GM19372 (cell line): ENCODE results near the gene TSPAN1.

Source experiments
- ATAC-seq: cut with Tn5 transposase; IDR thresholded peaks from one replicate; pipeline ENCODE4 v1.9.1; 2021; ENCODE audit warnings: mild to moderate bottlenecking, low read depth, moderate library complexity; ENCODE audit not compliant: unreplicated experiment

Gene TSPAN1, protein sequence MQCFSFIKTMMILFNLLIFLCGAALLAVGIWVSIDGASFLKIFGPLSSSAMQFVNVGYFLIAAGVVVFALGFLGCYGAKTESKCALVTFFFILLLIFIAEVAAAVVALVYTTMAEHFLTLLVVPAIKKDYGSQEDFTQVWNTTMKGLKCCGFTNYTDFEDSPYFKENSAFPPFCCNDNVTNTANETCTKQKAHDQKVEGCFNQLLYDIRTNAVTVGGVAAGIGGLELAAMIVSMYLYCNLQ

DNA sequence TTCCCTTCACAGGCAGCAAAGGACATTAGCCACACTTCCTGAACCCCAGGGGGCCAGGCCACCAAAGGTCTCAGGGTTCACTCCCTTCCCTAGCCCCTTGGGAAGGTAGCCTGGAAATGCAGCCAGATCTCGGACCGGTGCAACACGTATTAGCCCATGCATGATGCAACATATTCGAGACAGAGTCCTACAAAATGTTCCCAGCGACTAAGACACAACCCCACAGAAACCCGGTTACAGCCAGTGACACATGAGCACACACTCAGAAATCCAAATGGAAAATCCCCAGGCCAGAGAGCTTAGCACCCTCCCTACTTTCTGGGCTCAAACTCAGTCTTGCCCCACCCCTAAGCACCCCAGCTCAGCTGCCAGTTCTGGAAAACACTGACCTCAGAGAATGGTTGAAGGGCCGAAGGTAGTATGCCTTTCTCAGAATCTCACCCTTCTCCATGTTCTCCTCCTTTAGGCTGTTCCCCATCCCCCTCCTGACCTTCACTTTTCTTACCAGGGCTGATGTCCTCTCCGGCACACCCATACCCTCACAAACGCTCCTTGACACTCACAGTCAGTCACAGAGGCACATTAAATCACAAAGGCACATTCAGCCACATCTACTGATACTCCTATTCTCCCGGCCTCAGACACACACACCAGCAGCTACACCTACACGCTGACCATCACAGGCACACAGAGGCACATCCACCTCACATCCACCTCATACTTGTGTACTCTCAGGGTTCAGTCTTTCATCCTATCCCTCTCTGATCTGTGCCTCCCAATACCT is at the start of gene TSPAN1:
Gene TSPAN1 (plus strand): TSS at position 640 of the 784 bp plus-strand sequence. CDS start 6,021 bp downstream, outside the sequence.
- no peak for ATAC-seq

DNA sequence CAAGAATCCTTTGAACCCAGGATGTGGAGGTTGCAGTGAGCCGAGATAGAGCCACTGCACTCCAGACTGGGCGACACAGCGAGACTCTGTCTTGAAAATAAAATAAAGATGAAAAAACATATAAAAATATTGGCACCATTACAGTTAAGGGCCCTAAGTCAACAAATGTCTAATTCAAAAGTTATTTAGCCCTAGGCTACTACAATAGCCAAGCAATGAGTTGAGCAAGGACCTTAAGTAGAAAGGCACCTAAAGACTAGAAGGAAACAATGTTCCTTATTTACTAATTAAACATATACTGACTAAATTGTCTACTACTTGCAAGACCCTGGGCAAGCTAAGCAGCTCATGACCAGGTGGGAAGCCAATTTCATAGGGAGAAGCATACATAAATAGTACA is 46.5 kb upstream of the TSPAN1 start:
- no peak for ATAC-seq

DNA sequence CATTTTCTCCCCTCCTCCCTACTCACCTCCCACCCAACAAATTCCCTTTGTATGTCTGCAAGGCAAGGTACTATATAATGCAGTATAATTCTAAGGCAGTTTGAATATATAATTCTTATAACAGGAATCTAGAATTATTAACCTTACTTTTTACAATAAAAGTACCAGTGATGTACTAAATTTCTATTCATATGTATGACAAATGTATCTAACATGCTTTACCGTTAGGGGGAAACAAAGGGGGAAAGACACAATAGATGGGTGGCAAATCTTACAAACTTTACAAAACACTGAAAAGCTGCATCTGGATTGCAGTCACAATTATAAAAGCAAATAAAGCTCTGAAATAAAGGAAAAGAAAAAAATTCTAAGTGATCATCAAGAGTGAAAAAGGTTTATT is 44.8 kb upstream of the TSPAN1 start:
- ATAC-seq = no peak

DNA sequence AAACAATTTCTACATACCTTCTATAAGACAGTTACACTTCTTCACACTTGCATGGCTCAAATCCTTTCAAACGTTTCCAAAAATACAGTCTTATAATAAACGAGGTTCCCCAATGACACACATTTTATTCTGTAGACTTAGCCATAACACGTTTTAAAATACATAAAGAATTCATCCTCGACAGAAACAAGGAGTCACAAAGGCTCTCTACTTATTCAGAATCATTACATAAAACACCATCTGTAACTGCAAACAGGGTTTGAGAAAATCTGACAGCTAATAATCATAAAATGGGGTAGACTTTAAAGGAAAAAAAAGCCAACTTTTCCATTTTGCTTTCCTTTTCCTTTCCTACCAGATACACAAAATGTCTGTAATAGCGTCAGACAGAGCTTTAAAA is 44.3 kb upstream of the TSPAN1 start:
- no peak for ATAC-seq

DNA sequence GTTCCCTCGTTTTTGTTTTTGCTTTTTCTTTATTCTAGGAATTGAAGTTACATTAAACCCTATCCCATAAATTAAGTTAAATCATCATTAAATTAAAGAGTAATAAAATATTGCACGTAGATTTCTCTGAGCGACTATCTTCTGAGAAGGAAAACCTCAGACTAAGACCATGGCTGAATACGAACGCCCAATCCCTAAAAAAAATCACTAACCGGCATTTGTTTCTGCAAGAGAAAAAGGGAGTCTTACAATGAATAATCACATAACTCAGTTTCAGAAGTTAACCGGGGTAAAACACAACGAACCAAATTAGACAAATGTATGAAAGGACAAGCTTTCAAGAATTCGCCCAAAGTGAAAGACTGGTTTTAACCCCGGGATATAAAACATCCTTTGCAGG is 43.8 kb upstream of the TSPAN1 start:
- no peak for ATAC-seq

DNA sequence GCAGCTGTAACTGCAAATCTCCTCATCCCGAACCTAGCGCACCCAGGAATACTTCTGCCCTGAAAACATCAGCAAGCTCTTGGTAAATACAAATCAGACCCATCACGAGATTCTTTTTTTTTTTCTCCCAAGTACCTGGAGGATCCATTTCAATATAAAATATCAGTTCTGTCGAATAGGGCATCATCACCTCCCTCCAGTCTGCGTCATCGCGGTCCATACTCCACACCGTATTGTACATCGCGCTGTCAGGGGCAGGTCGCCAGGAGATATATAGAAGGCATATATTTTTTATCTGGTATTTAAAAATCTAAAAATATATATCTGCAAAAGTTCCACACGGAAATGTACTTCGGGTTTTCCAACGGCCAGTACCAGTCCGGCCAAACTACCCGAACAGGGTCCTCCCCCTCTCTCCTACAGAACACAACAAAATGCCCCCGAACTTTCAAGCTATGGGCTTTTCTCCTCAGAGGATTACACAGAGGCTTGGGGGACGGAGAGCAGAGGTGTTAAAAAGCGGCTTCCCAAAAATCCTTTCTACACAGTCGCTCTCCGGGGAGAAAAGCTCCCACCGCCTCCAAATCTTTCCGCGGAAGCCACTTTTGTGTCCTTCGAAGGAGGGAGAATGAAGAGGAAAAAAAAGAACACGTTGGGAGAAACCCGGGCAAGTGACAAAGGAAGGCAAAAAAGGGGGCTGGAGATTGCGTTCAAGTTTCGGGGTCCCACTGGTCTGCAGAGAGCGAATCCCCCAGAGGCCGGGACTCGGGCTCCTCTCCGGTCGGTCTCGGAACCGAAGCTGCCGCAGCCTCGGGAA is 43.0 kb upstream of the TSPAN1 start:
- ATAC-seq = no peak

DNA sequence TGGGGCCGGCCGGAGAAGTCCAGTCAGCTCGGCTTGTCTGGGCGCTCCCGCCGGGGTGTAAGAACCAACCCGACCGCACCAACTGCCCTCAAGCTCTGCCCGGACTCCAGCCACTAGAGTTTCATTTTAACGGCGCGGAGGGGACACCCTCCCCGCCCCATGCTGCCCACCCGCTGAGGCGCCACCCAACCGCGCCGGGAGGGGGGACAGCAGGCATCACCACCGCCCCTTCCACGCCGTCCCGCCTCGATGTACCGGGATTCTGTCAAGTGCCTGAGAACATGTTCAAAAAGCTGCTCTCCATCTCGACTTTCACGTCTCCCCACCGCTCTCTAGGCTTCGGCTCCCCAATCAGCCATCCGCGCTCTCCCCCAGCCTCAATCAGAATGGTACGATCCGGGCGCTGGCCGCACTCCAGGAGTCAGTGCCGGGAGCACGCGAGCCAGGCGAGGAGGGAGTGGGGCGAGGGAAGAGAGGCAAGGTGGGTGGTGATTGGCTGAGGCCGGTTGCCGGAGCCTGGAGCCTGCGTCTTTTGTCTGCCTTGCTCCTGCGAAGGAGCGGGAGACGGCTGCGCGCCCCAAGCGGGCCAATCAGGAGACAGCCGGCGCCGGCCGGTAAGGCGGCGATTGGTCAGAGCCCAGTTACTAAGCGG is 42.2 kb upstream of the TSPAN1 start, which contains the start of gene PIK3R3:
Gene PIK3R3 (minus strand): TSS at position 101 of the 652 bp plus-strand sequence. CDS start 677 bp downstream, outside the sequence.
- peak; percentile 75 for ATAC-seq

DNA sequence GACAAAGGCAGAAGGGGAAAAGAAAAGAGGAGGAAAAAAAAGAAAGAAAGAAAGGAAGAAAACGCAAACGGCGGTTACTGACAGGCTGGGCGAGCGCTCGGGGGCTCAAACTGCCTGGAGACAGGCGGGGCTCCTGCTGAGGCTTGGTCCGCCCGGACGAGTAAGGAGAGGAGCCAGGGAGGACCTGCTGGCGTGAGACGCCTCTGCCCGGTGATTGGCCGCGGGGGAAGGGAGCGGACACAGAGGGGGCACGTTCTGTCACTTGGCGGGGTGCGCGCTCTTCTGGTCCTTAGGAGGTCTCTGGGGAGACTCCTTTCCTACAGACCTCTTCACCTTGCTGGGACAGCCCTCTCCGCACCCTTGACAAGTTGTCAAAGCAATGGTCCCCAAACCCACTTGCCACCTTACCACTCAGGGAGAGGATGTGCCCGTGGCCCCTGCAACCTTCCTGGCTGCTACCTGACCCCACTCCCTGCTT is 41.7 kb upstream of the TSPAN1 start:
- peak; percentile 50 for ATAC-seq

DNA sequence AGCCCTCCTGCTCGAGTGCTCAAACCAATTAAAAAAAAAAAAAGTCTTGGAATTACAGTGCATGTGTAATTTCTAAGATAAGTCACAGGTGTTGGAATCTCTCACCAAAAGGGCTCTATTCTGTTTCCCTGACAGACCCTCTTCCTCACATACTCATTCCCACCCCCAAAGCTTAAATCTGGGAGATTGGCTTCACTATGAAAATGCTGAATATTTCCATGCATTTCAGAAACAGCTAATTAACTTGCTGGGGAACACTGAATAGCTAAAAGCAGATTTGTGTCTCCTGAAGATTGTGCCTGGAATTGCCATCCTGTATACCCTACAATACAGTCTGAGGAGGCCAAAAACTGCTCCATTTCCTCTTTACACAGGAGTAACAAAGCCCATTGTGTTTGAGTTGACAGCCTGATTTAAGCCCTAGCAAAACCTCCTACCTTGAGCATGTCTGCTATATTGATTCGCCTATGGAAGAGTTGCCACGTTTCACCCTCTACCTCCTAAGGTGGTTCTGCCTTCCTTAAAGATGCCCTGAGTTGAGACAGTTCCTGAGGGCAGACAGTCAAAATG is 41.0 kb upstream of the TSPAN1 start:
- ATAC-seq = no peak

DNA sequence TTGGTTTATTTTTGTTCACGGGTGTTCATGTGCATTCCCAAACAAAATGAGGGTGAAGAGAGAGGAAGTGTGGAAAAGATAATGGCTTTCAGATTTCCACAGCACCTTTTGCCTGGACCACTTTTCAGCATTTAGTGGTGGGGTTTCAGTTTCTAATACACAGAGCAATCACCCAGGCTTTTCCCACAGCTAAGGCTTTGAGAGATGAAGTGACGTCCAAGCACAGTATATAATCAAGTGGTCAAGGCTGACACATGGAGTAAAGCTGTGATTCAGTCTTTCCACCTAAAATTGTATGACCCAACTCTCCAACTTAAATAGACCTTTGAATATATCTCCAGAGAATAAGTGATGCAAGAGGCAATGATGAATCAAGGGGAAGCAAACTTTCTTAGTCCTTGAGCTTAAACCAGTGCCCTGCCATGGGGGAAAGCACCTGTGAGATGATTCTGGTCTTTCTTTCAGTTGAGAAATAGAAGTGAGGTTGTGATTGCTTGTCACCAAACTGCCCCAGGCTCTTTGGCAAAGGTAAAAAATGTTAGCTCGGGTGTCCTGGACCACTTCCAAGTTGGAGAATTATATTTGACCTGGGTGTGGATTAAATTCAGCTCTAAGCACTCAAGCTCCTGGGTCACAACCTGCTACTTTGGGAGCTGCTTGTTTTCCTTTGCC is 40.1 kb upstream of the TSPAN1 start:
- no peak for ATAC-seq

DNA sequence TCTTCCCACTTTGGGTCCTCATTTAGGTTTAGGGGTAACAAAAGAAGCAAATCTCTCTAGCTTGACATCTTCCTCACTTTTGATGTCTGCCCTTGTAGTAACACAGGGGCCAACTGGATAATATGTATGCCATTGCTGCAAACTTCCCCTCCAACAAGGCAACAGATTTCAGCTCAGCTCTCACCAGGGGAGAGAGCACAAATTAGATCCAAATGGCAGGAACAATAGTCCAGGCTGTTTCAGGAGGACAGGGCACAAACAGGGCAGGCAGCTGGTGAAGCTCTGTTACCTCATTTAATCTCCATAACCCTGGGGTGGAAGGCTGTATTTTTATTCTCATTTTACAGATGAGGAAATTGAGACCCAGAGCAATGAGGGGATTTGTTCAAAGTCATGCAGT is 38.2 kb upstream of the TSPAN1 start:
- no peak for ATAC-seq

DNA sequence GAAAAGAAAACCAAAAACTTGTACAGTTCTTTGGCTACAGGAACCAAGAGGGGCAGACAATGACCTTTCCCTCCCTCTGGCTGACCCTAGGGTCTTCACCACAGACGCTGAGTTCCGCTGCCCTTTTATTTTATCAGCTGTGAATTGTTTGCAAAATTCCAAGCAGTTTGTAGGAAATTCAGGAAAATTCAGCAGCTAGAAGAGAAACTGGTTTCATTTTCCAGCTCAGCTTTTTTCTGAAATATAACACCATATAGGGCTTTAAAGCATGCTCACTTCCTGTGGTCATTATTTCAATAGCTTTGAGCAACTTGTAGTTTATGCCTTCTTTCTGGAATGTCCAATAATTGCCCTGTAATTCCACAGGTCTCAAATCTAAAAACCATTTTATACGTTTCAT is 37.0 kb upstream of the TSPAN1 start:
- no peak for ATAC-seq

DNA sequence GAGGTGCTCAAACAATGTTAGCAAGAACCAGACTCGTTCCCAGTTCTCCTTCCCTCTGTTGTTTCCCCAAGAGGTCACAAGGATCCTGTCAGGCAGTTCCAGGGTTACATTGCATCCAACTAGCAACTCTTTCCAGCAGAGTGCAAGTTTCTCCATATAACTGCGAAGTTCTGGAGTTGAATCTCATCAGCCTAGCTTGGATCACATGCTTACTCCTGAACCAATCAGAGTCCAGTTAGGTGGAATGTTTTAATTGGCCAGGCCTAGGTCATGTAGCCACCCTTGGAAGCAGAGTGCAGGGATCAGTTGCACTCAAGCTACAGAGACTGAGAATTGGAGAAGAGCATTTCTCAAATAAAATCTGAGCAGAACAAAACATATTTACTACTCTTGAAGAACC is 26.6 kb upstream of the TSPAN1 start:
- no peak for ATAC-seq

DNA sequence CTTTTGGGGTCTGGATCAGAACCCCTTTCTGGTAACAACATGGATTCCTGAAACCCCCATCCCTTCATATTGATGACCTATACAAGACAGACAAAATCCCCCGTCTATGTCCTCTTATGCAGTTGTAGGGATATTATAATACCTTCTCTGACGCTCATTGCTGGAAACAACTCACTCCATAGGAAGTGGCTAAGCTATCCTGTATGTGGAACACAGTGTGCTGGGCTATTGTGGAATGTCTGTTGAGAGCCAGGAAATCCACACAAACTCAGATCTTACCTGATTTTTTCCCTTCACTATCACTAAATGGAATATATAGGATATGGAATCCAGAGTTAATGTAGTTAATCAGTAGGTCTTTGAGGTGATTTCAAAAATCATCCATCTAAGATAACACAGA is 24.8 kb upstream of the TSPAN1 start:
- ATAC-seq = no peak

DNA sequence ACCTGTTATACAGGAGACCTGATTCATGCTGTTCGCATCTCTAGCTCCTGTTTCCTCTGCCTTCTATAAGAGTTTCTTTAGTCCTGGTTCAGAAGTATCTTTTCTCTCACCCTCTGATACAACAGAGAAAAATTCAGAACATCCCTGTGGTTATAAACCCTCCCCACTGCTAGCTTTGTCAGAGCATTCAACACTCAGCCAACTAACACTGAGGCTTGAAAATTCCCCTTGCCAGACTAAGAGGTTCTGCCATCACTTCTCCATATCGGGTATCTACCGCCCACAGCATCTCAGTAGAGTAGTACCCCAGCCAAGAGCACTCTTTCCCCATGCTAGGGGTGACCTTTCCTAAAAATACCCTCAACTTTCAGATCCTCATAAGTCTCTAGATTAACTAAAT is 22.9 kb upstream of the TSPAN1 start:
- ATAC-seq = no peak

DNA sequence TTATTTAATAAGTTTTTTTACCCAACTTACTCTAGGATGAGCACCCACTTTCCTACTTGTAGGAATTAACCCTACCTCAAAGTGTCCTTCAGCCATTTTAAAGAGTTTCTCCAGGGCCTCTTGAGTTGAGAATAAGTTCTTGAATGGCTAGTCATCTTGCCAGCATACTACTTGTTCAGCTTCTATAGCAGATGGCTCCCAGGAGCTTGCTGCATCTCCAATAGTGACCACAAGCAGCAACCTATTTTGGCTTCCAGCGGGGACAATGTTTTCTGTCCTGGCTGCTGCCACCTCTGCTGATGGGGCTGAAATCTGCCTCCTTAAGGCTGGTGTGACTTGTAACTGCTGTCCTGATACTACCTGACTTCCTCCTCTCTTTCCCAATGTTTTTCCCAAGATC is 21.7 kb upstream of the TSPAN1 start:
- no peak for ATAC-seq

DNA sequence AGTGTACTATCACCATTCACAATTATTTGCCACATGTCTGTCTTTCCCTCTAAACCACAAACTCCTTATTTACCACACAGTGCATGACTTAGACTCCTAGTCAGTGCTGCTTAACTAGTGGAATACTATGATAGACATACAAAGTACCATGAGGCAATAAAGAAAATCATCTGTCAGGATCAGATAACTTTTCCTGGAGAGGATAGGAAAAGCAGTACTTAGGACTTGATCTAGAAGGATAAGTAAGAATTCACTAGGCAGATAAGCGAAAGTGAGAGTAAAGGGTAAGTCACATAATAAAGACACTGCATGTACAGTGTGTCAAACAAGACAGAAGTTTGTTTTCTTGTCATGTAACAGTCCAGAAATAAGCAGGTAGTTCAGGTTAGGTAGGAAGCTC is 21.2 kb upstream of the TSPAN1 start:
- no peak for ATAC-seq

DNA sequence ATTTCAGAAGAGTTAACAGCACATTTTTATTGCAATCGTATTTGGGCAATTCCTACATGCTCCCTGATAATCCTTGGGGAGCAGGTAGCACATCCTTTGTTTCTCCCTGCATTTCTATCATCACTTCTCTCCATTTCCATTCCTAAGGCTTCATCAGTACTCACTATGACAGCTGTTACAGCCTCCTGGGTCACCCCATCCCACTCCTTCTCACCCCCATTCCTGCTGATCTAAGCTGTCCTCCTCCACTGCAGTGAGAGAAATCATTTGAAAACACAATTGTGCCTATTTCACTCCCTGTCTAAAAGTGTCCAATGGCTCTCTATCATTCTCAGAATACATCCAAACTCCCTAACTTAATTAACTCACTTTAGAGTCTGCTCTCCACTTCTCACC is 17.0 kb upstream of the TSPAN1 start:
- no peak for ATAC-seq
